H1 (cell line): ENCODE data around the gene PPP1R27. TPM values are rescaled to one million over a fixed set of nuclear protein-coding genes. Genes with fewer than 3 reads are reported as not detected.

Experiments used
- CTCF ChIA-PET: fragments of 300-600 bp; sonication (Branson Sonifier 250); formaldehyde crosslinking; loops from one replicate; lab custom pipeline; 2021; ENCODE audit not compliant: partially characterized antibody; lab: Charles Lee
- POLR2A ChIA-PET: fragments of 300-600 bp; sonication (Branson Sonifier 250); formaldehyde crosslinking; loops from one replicate; lab custom pipeline; 2021; ENCODE audit warnings: inconsistent platforms; ENCODE audit not compliant: partially characterized antibody; lab: Charles Lee
- DNase-seq, 2 experiments: peaks; one replicate each; pipeline versions ENCODE4 v3.0.0 to v3.0.0-alpha.2; 2010 to 2022; ENCODE audit warnings: low spot score in 2 of 2, low read depth in 1 of 2, mixed read lengths in 1 of 2
- FAIRE-seq: peaks from 2 replicates; lab custom pipeline; 2011; peaks lifted over from hg19 to GRCh38; lab: Jason Lieb, UNC
- H2AFZ ChIP-seq: 2 replicates; pipeline ENCODE4 v1.8.1; 2012; ENCODE audit warnings: low read length, inconsistent platforms
- H2AK5ac ChIP-seq: 2 replicates; pipeline ENCODE4 v1.6.1; 2013; ENCODE audit warnings: low read depth, low read length
- H2BK120ac ChIP-seq: replicated peaks from 2 replicates; pipeline ENCODE3; 2013; ENCODE audit warnings: low read depth, low read length, inconsistent platforms
- H2BK12ac ChIP-seq: 2 replicates; pipeline ENCODE4 v1.6.1; 2013; ENCODE audit warnings: low read depth, low read length
- H2BK15ac ChIP-seq: 2 replicates; pipeline ENCODE4 v1.6.1; 2013; ENCODE audit warnings: low read length
- H2BK20ac ChIP-seq: 2 replicates; pipeline ENCODE4 v1.6.1; 2013; ENCODE audit warnings: low read length
- H2BK5ac ChIP-seq: 2 replicates; pipeline ENCODE4 v1.6.1; 2013; ENCODE audit warnings: low read depth, low read length
- H3K14ac ChIP-seq: 2 replicates; pipeline ENCODE4 v1.6.1; 2013; ENCODE audit warnings: inconsistent platforms; ENCODE audit not compliant: insufficient read length
- H3K18ac ChIP-seq: 2 replicates; pipeline ENCODE4 v1.6.1; 2013; ENCODE audit warnings: low read length; ENCODE audit errors: extremely low read depth
- H3K23ac ChIP-seq: 2 replicates; pipeline ENCODE4 v1.6.1; 2013; ENCODE audit warnings: inconsistent platforms; ENCODE audit not compliant: insufficient read length
- H3K23me2 ChIP-seq: 2 replicates; pipeline ENCODE4 v1.6.1; 2013; ENCODE audit warnings: low read depth, low read length
- H3K27ac ChIP-seq: 2 replicates; pipeline ENCODE4 v1.6.1; 2011; ENCODE audit warnings: low read depth, low read length, inconsistent platforms
- H3K27me3 ChIP-seq, 4 experiments: replicated peaks in 1 of 4; 1 replicate in 1 of 4; 2 replicates in 3 of 4; pipeline versions ENCODE4 v1.6.1 to v1.8.1; 2011 to 2013; ENCODE audit warnings: low read length in 3 of 4, mild to moderate bottlenecking in 3 of 4, inconsistent platforms in 2 of 4, mixed read lengths in 2 of 4, moderate library complexity in 1 of 4; ENCODE audit not compliant: control insufficient read depth in 3 of 4, insufficient read depth in 3 of 4; ENCODE audit errors: extremely low read depth in 1 of 4
- H3K36me3 ChIP-seq, 4 experiments: 2 replicates each; pipeline versions ENCODE4 v1.6.1 to v1.8.1; 2011 to 2013; ENCODE audit warnings: mild to moderate bottlenecking in 4 of 4, low read length in 3 of 4, moderate library complexity in 2 of 4, control low read depth in 1 of 4, inconsistent platforms in 1 of 4; ENCODE audit not compliant: insufficient read depth in 4 of 4, control insufficient read depth in 2 of 4
- H3K4ac ChIP-seq: replicated peaks from 2 replicates; pipeline ENCODE3; 2013; ENCODE audit warnings: low read length, low read depth, mixed read lengths, inconsistent platforms; ENCODE audit not compliant: insufficient read length
- H3K4me1 ChIP-seq, 4 experiments: replicated peaks in 1 of 4; 1 replicate in 1 of 4; 2 replicates in 3 of 4; pipeline versions ENCODE4 v1.6.1 to v1.8.1; 2011 to 2013; ENCODE audit warnings: low read length in 3 of 4, inconsistent platforms in 2 of 4, mixed read lengths in 1 of 4; ENCODE audit not compliant: insufficient read depth in 4 of 4, control insufficient read depth in 3 of 4
- H3K4me2 ChIP-seq, 2 experiments: 2 replicates each; pipeline versions ENCODE4 v1.6.1 to v1.8.1; 2011 to 2013; ENCODE audit warnings: low read depth in 2 of 2, low read length in 2 of 2, control low read depth in 1 of 2, inconsistent platforms in 1 of 2, mild to moderate bottlenecking in 1 of 2; ENCODE audit not compliant: insufficient read depth in 1 of 2
- H3K4me3 ChIP-seq, 4 experiments: fragments of 200-600, 300-600 bp in 1 of 4; sonication (generic), shearing (Covaris generic), sonication (Bioruptor Twin) in 1 of 4; 2 replicates each; pipeline versions ENCODE4 v1.5.1 to v1.8.1; 2011 to 2016; ENCODE audit warnings: low read length in 4 of 4, low read depth in 3 of 4, control low read depth in 2 of 4, inconsistent platforms in 2 of 4, mild to moderate bottlenecking in 2 of 4, mixed read lengths in 1 of 4, moderate library complexity in 1 of 4; ENCODE audit not compliant: insufficient read depth in 2 of 4; ENCODE audit errors: extremely low read depth in 1 of 4
- H3K56ac ChIP-seq: replicated peaks from 2 replicates; pipeline ENCODE3; 2013; ENCODE audit warnings: low read depth, mild to moderate bottlenecking, mixed read lengths, low read length, inconsistent platforms; ENCODE audit not compliant: insufficient read length
- H3K79me1 ChIP-seq: 2 replicates; pipeline ENCODE4 v1.6.1; 2013; ENCODE audit warnings: low read depth, low read length, control low read depth
- H3K79me2 ChIP-seq, 2 experiments: 2 replicates each; pipeline versions ENCODE4 v1.6.1 to v1.8.1; 2012 to 2013; ENCODE audit warnings: low read length in 2 of 2, mild to moderate bottlenecking in 2 of 2, inconsistent platforms in 1 of 2; ENCODE audit not compliant: insufficient read depth in 2 of 2, control insufficient read depth in 1 of 2
- H3K9ac ChIP-seq, 4 experiments: replicated peaks in 1 of 4; 1 replicate in 1 of 4; 2 replicates in 3 of 4; pipeline versions ENCODE4 v1.6.1 to v1.8.1; 2011 to 2013; ENCODE audit warnings: low read depth in 3 of 4, low read length in 3 of 4, control low read depth in 2 of 4, mild to moderate bottlenecking in 2 of 4, moderate library complexity in 2 of 4, inconsistent platforms in 1 of 4; ENCODE audit errors: extremely low read depth in 1 of 4
- H3K9me3 ChIP-seq, 2 experiments: 2 replicates each; pipeline versions ENCODE4 v1.6.1 to v1.8.1; 2012 to 2013; ENCODE audit warnings: mild to moderate bottlenecking in 2 of 2, moderate library complexity in 2 of 2, control low read depth in 1 of 2, inconsistent platforms in 1 of 2, low read depth in 1 of 2, low read length in 1 of 2, mixed read lengths in 1 of 2; ENCODE audit not compliant: insufficient read depth in 2 of 2
- H4K20me1 ChIP-seq, 2 experiments: replicated peaks in 1 of 2; 2 replicates each; pipeline versions ENCODE3 to v1.8.1; 2011 to 2013; ENCODE audit warnings: inconsistent platforms in 2 of 2, low read length in 2 of 2, mild to moderate bottlenecking in 1 of 2; ENCODE audit not compliant: insufficient read depth in 2 of 2, control insufficient read depth in 1 of 2
- H4K5ac ChIP-seq: 2 replicates; pipeline ENCODE4 v1.6.1; 2013; ENCODE audit warnings: low read length, low read depth, mixed read lengths, inconsistent platforms; ENCODE audit not compliant: insufficient read length
- H4K8ac ChIP-seq: 2 replicates; pipeline ENCODE4 v1.8.0; 2013; ENCODE audit warnings: mild to moderate bottlenecking, moderate library complexity, low read length, inconsistent platforms; ENCODE audit not compliant: insufficient read depth; ENCODE audit errors: extremely low read depth
- H4K91ac ChIP-seq: replicated peaks from 2 replicates; pipeline ENCODE3; 2013; ENCODE audit warnings: low read length, mixed read lengths, inconsistent platforms; ENCODE audit not compliant: insufficient read length
- BRCA1 ChIP-seq: IDR thresholded peaks from 2 replicates; pipeline ENCODE4 v1.6.1; 2012; ENCODE audit warnings: low read depth, low read length, improper control_type of control experiment
- TBP ChIP-seq: IDR thresholded peaks from 2 replicates; pipeline ENCODE4 v1.6.1; 2011; ENCODE audit warnings: low read depth, low read length, improper control_type of control experiment
- WGBS, 2 experiments: shearing (Covaris generic) in 1 of 2; methylation state at CpG; one replicate each; pipeline versions ENCODE4 v1.1.6 to v1.1.7; 2013 to 2015; ENCODE audit warnings: low lambda C conversion rate in 2 of 2, mixed read lengths in 2 of 2, inconsistent platforms in 1 of 2, low coverage in 1 of 2, missing lambda C conversion rate in 1 of 2; ENCODE audit not compliant: insufficient replicate concordance in 2 of 2, insufficient coverage in 1 of 2, insufficient read length in 1 of 2; ENCODE audit errors: extremely low coverage in 1 of 2, missing lambda C conversion rate in 1 of 2; 5-methylcytosine and 5-hydroxymethylcytosine counted together
- polyA plus RNA-seq, 7 experiments: library from polyadenylated mRNA; depleted of rRNA in 3 of 7; stranded (reverse) in 5 of 7; unstranded in 2 of 7; fragments of >200 nt in 5 of 7; fragments of 200-250 nt in 2 of 7; gene quantifications; 1 replicate in 5 of 7; 2 replicates in 1 of 7; 4 replicates in 1 of 7; pipeline versions ENCODE4 v1.2.1 to v1.2.3, GENCODE V29; 2011 to 2013; ENCODE audit warnings: missing spikeins in 2 of 7, mixed read lengths in 2 of 7
- total RNA-seq: library from RNA; stranded (reverse); fragmentation: NEBNext Ultra II Directional; extraction: Animal tissue kit (Norgen Biotek cat#: 25700); gene quantifications from 2 replicates; pipeline ENCODE4 v1.2.1, GENCODE V29; 2021
- TF ChIP-seq, protein P1 (sequence below): IDR thresholded peaks from 2 replicates; pipeline ENCODE4 v1.6.1; 2012; ENCODE audit warnings: inconsistent platforms

PPP1R27 gene
- total and polyA plus RNA-seq, 2 of the 8 experiments (the other 6 are each of a cell fraction or from before 2014, with no cell fraction given), result 0.27 TPM; not detected in 1

GRCh38 chr17:81813371-81813684 is 21.5 kb downstream of the PPP1R27 start:
- H2BK5ac ChIP-seq, result no peak overlapping the region
- ChIA-PET POLR2A (interaction anchor here (0.7 to 1.1 kb wide), 2 partner anchors 16 to 21 kb away, joined by 3 to 5 read pairs; no protein-coding TSS in a partner anchor), CTCF (interaction anchor here (1.2 to 2.8 kb wide), 4 partner anchors 9 to 56 kb away, joined by 3 to 9 read pairs (median 5); no protein-coding TSS in a partner anchor)
- H3K9me3 ChIP-seq, result no peaks in the 10 kb centered on the region
- H3K9ac ChIP-seq, result no peak overlapping the region
- H2AFZ ChIP-seq, result no peak overlapping the region
- no peak for DNase-seq
- no peaks in the 10 kb centered on the region for H3K23me2 ChIP-seq
- peaks cover 0 to 2% (median 0%) of the 10 kb centered on the region in 4 experiments; a peak in 1 of 7 replicates for H3K27me3 ChIP-seq
- H4K5ac ChIP-seq, result no peak overlapping the region
- no peaks in the 10 kb centered on the region for H3K36me3 ChIP-seq
- H4K8ac ChIP-seq, result no peak overlapping the region
- H3K27ac ChIP-seq, result no peak overlapping the region
- no peak overlapping the region for H3K18ac ChIP-seq
- FAIRE-seq, result no peak
- H2BK12ac ChIP-seq, result no peak overlapping the region
- TF ChIP-seq BRCA1 (no peak), TBP (no peak)
- TF ChIP-seq, protein P1, sequence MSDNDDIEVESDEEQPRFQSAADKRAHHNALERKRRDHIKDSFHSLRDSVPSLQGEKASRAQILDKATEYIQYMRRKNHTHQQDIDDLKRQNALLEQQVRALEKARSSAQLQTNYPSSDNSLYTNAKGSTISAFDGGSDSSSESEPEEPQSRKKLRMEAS, result no peak
- H3K79me2 ChIP-seq, result no peaks in the 10 kb centered on the region
- 94% methylated on average over 15 of the region's 15 CpGs; no CpG with 5 or more reads in 1 of the 2 experiments for WGBS, 2 experiments
- no peak overlapping the region for H3K23ac ChIP-seq
- no peak overlapping the region for H4K91ac ChIP-seq
- H3K4me2 ChIP-seq, result no peak overlapping the region
- no peak overlapping the region for H2BK20ac ChIP-seq
- H2BK15ac ChIP-seq, result no peak overlapping the region
- H3K4ac ChIP-seq, result no peak overlapping the region
- H2BK120ac ChIP-seq, result no peak overlapping the region
- no peak overlapping the region for H3K14ac ChIP-seq
- H3K4me3 ChIP-seq, result no peak overlapping the region
- no peak overlapping the region for H3K56ac ChIP-seq
- H2AK5ac ChIP-seq, result no peak overlapping the region
- H3K4me1 ChIP-seq, result no peaks in the 10 kb centered on the region; a peak in 1 of 7 replicates
- peaks cover 0 to 2% of the 10 kb centered on the region in 2 experiments for H4K20me1 ChIP-seq
- no peaks in the 10 kb centered on the region for H3K79me1 ChIP-seq
